Heart left ventricle (tissue), 16 donors: ENCODE results near the gene ANKH. TPM values are rescaled to one million over a fixed set of nuclear protein-coding genes. Genes with fewer than 3 reads are reported as not detected.

Source experiments
- ATAC-seq, 4 donors: fragments of 200-7000 bp; cut with Tn5 transposase; one replicate each; pipeline ENCODE4 v1.9.1; 2020 to 2022; ENCODE audit warnings: moderate library complexity in 4 of 4, mild to moderate bottlenecking in 3 of 4, moderate number of reproducible peaks in 1 of 4
- DNase-seq, 5 donors: peaks; one replicate each; pipeline ENCODE4 v3.0.0-alpha.2; 2020
- H3K27ac ChIP-seq, 12 donors: fragments of 200-600 bp; sonication (generic) in 4 of 12; one replicate each; pipeline versions ENCODE4 v1.5.0 to v1.8.0; 2016 to 2022; ENCODE audit warnings: mild to moderate bottlenecking in 2 of 12
- H3K27me3 ChIP-seq, 9 donors: fragments of 200-600 bp; sonication (generic) in 2 of 9; one replicate each; pipeline versions ENCODE4 v1.5.1 to v1.8.0; 2016 to 2022; ENCODE audit warnings: mild to moderate bottlenecking in 3 of 9
- H3K36me3 ChIP-seq, 9 donors: fragments of 200-600 bp; sonication (generic) in 2 of 9; one replicate each; pipeline versions ENCODE4 v1.5.0 to v1.8.0; 2018 to 2022; ENCODE audit warnings: mild to moderate bottlenecking in 2 of 9
- H3K4me1 ChIP-seq, 12 donors: fragments of 200-600 bp; sonication (generic) in 4 of 12; one replicate each; pipeline versions ENCODE4 v1.5.0 to v1.8.0; 2016 to 2022; ENCODE audit warnings: mild to moderate bottlenecking in 3 of 12
- H3K4me3 ChIP-seq, 12 donors: fragments of 200-600 bp; sonication (generic) in 4 of 12; one replicate each; pipeline versions ENCODE4 v1.5.0 to v1.8.0; 2017 to 2022; ENCODE audit warnings: mild to moderate bottlenecking in 9 of 12, moderate library complexity in 4 of 12
- H3K9me3 ChIP-seq, 12 donors: fragments of 200-600 bp; sonication (generic) in 4 of 12; one replicate each; pipeline versions ENCODE4 v1.5.0 to v1.8.0; 2016 to 2022; ENCODE audit warnings: mild to moderate bottlenecking in 1 of 12
- CTCF ChIP-seq, 12 donors: fragments of 200-600 bp; sonication (generic) in 4 of 12; IDR thresholded peaks; one replicate each; pipeline versions ENCODE4 v1.5.0 to v1.8.0; 2018 to 2022; ENCODE audit warnings: antibody characterized with exemption in 12 of 12, mild to moderate bottlenecking in 5 of 12
- POLR2A ChIP-seq, 2 donors: fragments of 450-650 bp; IDR thresholded peaks; one replicate each; pipeline ENCODE4 v1.6.1; 2017; ENCODE audit warnings: antibody characterized with exemption in 2 of 2, mild to moderate bottlenecking in 2 of 2, moderate library complexity in 2 of 2
- WGBS, 4 donors: extraction: QIAGEN DNeasy Blood & Tissue Kit in 2 of 4; methylation state at CpG; one replicate each; pipeline versions ENCODE4 v1.1.5 to v1.1.7; 2013 to 2018; 5-methylcytosine and 5-hydroxymethylcytosine counted together
- intact Hi-C, 10 donors: fragments of 100-400 bp; cut with DNase I; formaldehyde crosslinking; loops; one replicate each; pipeline versions ENCODE4 v1.11.1 to v1.14.2; 2022
- polyA plus RNA-seq, 2 donors: library from polyadenylated mRNA; stranded (reverse); fragments of 200-250 nt; gene quantifications; one replicate each; pipeline ENCODE4 v1.2.3, GENCODE V29; 2013
- total RNA-seq, 9 donors: library from RNA; depleted of rRNA in 2 of 9; stranded (reverse); fragments of >200 nt in 2 of 9; fragmentation: NEBNext Ultra II Directional in 3 of 9; extraction: Animal tissue kit (Norgen Biotek cat#: 25700) in 3 of 9; gene quantifications; one replicate each; pipeline versions ENCODE4 v1.1.0 to v1.2.4, GENCODE V29; 2016 to 2023
- donor health status: ischemic (EF 13 %, LVEDD 7.1; RV severe dilation, severe dysfunction).
- donor health status: healthy with polysubstance abuse.
- donor health status: DM: no; HTN: yes; CAD: no.
- donor health status: DM: no; HTN: no; CAD: no.
- donor health status: ischemic (EF 25% LVEDD 6.9; RV normal size, moderate dysfunction).
- donor health status: ischemic (EF 25% LVEDD 5.7; RV mildly dilated, moderate dysfunction).
- donor health status: healthy.
- donor health status: DM: yes; HTN: yes; CAD: no.
- donor health status: ischemic (EF 35%, LVEDD 5.7; RV mildly dilated, moderate dysfunction).
- donor health status: nonischemic (EF 11% LVEDD 7.7; RV severe dilation, severe dysfunction).
- donor health status: DM: yes; HTN: yes; CAD: no.
- donor health status: PGD.
- donor health status: ischemic (EF 29% LVEDD 5.4; RV normal size, mild dysfunction).
- donor health status: nonischemic (EF 23%, LVEDD 6.1; RV moderate dilation, normal function).

The ANKH gene
- total and polyA plus RNA-seq, 11 donors: 54.1 to 260 (median 168) TPM

DNA sequence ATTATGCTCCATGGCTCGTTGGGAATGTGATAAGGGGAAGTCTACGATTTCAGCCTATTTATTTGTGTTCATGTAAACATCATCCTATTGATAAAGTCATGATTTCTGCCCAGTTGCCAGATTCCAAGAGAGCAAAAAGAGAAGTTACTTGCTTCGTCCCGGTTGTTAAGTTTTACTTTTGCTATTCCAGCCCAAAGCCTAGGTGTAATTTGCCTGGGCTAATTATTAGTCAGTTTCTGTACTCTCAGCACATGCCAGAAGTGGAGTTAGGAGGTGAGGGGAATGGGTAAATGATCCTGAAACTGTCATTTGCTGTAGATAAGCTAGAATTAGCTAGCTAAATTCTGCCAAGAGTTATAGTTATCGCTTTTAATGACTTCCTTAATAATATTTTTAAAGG is 4.5 kb upstream of the ANKH start:
- no peak for ATAC-seq
- Histone ChIP-seq H3K27ac (no peak overlapping the region), H3K4me1 (peaks cover 0 to 14% (median 5%) of the 10 kb centered on the region in 12 donors), H3K36me3 (no peaks in the 10 kb centered on the region), H3K27me3 (peaks cover 0 to 4% (median 0%) of the 10 kb centered on the region in 9 donors), H3K9me3 (no peaks in the 10 kb centered on the region), H3K4me3 (no peak overlapping the region)
- intact Hi-C loops: loop anchor here in 3 of 10 donors (10.0 kb wide), 4 partner anchors 59 to 131 kb away; no protein-coding TSS in a partner anchor
- TF ChIP-seq POLR2A (IDR thresholded peaks at IDR 0.05): no peak
- no peak for TF ChIP-seq CTCF (IDR thresholded peaks at IDR 0.05)
- DNase-seq: no peak
- WGBS, 4 donors: 58 to 66% (median 61%) methylated on average over 5 of the region's 5 CpGs

DNA sequence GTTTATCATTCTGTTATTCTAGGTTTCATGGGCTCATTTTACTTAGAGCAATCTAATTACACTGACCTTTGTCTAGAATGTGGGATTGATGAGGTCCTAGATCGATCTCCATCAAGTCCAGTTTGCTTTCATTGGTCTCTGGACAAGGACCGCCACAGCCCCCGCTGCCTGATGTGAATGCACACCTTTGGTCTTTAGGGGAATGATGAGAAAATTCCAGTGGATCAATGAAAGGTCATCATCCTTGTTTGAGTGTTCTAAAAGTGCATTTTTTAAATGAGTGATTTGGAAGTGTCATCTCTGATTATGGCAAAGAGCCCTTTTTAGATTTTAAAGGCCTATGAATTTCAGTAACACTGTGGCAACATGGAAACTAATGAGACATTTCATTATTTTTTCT is 2.2 kb upstream of the ANKH start:
- 94 to 100% (median 98%) methylated on average over 3 of the region's 3 CpGs for WGBS, 4 donors
- no peak for TF ChIP-seq POLR2A (IDR thresholded peaks at IDR 0.05)
- TF ChIP-seq CTCF (IDR thresholded peaks at IDR 0.05): no peak
- Histone ChIP-seq H3K4me1 (peaks cover 0 to 28% (median 17%) of the 10 kb centered on the region in 12 donors), H3K9me3 (no peaks in the 10 kb centered on the region), H3K36me3 (no peaks in the 10 kb centered on the region), H3K4me3 (no peak overlapping the region), H3K27me3 (peaks cover 0 to 4% (median 0%) of the 10 kb centered on the region in 9 donors), H3K27ac (peak overlapping the region in 1 of 12 donors; percentile 96)
- ATAC-seq (no peak), DNase-seq (no peak)
- intact Hi-C loops: loop anchor here (5.0 to 10.0 kb wide), 14 partner anchors 61 to 186 kb away; no protein-coding TSS in a partner anchor

DNA sequence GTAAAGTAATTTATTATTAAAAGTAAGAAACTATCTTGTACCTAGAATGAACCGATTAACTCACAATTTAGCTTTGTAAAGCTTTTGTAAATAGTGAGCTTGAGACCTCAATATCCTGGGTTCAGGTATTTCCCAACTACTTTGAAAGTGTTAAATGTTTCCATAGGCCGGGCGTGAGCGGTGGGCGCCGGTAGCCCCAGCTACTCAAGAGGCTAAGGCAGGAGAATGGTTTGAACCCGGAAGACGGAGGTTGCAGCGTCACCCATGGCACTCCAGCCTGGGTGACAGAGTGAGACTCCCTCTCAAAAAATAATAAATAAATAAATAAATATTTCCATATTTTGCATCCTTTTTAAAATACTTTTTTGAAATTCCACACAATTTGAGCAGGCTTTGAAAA is 1.5 kb upstream of the ANKH start:
- ATAC-seq: no peak
- peak overlapping the region; percentile 94 to 100 (median 98) for H3K27ac ChIP-seq
- TF ChIP-seq POLR2A (IDR thresholded peaks at IDR 0.05) (no peak), CTCF (IDR thresholded peaks at IDR 0.05) (no peak)
- peaks cover 0 to 32% (median 17%) of the 10 kb centered on the region in 12 donors for H3K4me1 ChIP-seq
- H3K27me3 ChIP-seq: peaks cover 0 to 4% (median 0%) of the 10 kb centered on the region in 9 donors
- DNase-seq: no peak
- 58 to 68% (median 67%) methylated on average over 9 of the region's 9 CpGs for WGBS, 4 donors
- no peaks in the 10 kb centered on the region for H3K9me3 ChIP-seq
- intact Hi-C loops: loop anchor here (5.0 to 10.0 kb wide), 14 partner anchors 62 to 186 kb away; no protein-coding TSS in a partner anchor
- H3K4me3 ChIP-seq: peak overlapping the region in 11 of 12 donors; percentile 61 to 95 (median 76)
- H3K36me3 ChIP-seq: no peaks in the 10 kb centered on the region

GRCh38 chr5:14872070-14872989 is 752 bp upstream of the ANKH start:
- H3K36me3 ChIP-seq: no peaks in the 10 kb centered on the region
- WGBS, 4 donors: 2 to 4% (median 3%) methylated on average over 49 to 73 of the region's 73 CpGs
- peak; percentile 83 to 87 (median 86) for DNase-seq

More at GRCh38 chr5:14872070-14872989, 752 bp upstream of the ANKH start:
- TF ChIP-seq CTCF (IDR thresholded peaks at IDR 0.05) (peak in 7 of 12 donors; percentile 16 to 40 (median 27)), POLR2A (IDR thresholded peaks at IDR 0.05) (peak in 1 of 2 donors; percentile 61)
- peak; percentile 64 to 79 (median 74) for ATAC-seq
- intact Hi-C loops: loop anchor here (5.0 to 10.0 kb wide), 14 partner anchors 62 to 185 kb away; no protein-coding TSS in a partner anchor
- Histone ChIP-seq H3K4me3 (peak overlapping the region; percentile 61 to 95 (median 78)), H3K4me1 (peaks cover 0 to 32% (median 17%) of the 10 kb centered on the region in 12 donors), H3K9me3 (no peaks in the 10 kb centered on the region), H3K27ac (peak overlapping the region; percentile 94 to 100 (median 98)), H3K27me3 (peaks cover 0 to 4% (median 0%) of the 10 kb centered on the region in 9 donors)
